HG02981 (cell line): ENCODE results near the gene SDCBP2.

Experiments used
- ATAC-seq: cut with Tn5 transposase; IDR thresholded peaks from one replicate; pipeline ENCODE4 v1.9.1; 2021; ENCODE audit warnings: mild to moderate bottlenecking, moderate library complexity; ENCODE audit not compliant: unreplicated experiment

Gene SDCBP2

GRCh38 chr20:1278993-1279392 lies 49.9 kb downstream of the SDCBP2 start:
- no peak for ATAC-seq

- no peak for ATAC-seq
Observed at GRCh38 chr20:1277529-1278322, 51.2 kb downstream of the SDCBP2 start.

GRCh38 chr20:1275919-1276318 lies 53.0 kb downstream of the SDCBP2 start:
- ATAC-seq: no peak

- no peak for ATAC-seq
Observed at GRCh38 chr20:1274485-1275311, 54.2 kb downstream of the SDCBP2 start.

GRCh38 chr20:1273366-1273765 lies 55.6 kb downstream of the SDCBP2 start:
- ATAC-seq: no peak

- no peak for ATAC-seq
Observed at GRCh38 chr20:1272368-1273100, 56.4 kb downstream of the SDCBP2 start.

- ATAC-seq: no peak
Observed at GRCh38 chr20:1269850-1270249, 59.1 kb downstream of the SDCBP2 start.

- no peak for ATAC-seq
Observed at GRCh38 chr20:1269235-1269634, 59.7 kb downstream of the SDCBP2 start.

- ATAC-seq: no peak
Observed at GRCh38 chr20:1267809-1268374, 61.0 kb downstream of the SDCBP2 start.

- ATAC-seq: no peak
Observed at GRCh38 chr20:1267161-1267560, 61.8 kb downstream of the SDCBP2 start.

- no peak for ATAC-seq
Observed at GRCh38 chr20:1266167-1266973, 62.6 kb downstream of the SDCBP2 start, which contains the start of gene SNPH. TSS of gene SNPH (plus strand) at chr20:1266294. CDS start at chr20:1296240, 29,946 bp downstream.

GRCh38 chr20:1265916-1266166 lies 63.1 kb downstream of the SDCBP2 start:
- ATAC-seq: no peak

- no peak for ATAC-seq
Observed at GRCh38 chr20:1265226-1265915, 63.6 kb downstream of the SDCBP2 start.

GRCh38 chr20:1264727-1265126 lies 64.2 kb downstream of the SDCBP2 start:
- ATAC-seq: no peak

- no peak for ATAC-seq
Observed at GRCh38 chr20:1263853-1264252, 65.1 kb downstream of the SDCBP2 start.
